PC-9 (cell line): Measurements from ENCODE around the gene ERCC2.

Experiments used
- EZH2 ChIP-seq: fragments of 200-600 bp; sonication (generic); IDR thresholded peaks from 2 replicates; pipeline ENCODE4 v1.8.0; 2017; ENCODE audit warnings: antibody characterized with exemption, low read depth
- TF ChIP-seq, protein P1 (sequence below): fragments of 200-600 bp; sonication (generic); conservative IDR thresholded peaks from 2 replicates; pipeline ENCODE4 v1.6.1; 2017; ENCODE audit warnings: mixed run types, antibody characterized with exemption, mild to moderate bottlenecking, moderate library complexity

DNA sequence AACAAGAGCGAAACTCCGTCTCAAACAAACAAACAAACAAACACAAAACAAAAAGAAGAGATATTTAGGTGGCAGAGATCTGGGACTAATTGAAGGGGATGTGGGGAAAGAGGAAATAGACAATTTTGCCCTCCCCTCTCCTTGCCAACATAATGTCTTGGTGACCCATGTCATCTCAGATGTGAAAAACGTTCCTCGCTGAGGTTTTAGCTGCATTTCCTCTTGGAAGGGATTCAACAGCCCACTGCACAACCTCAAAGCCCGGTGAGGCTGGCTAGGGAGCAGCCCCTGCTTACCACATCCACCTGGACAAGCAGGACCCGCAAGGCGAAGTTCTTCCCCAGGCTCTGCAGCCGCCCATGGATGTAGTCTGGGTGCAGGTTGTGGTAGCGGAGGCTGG is 48.4 kb upstream of the ERCC2 start:
- TF ChIP-seq, protein P1, sequence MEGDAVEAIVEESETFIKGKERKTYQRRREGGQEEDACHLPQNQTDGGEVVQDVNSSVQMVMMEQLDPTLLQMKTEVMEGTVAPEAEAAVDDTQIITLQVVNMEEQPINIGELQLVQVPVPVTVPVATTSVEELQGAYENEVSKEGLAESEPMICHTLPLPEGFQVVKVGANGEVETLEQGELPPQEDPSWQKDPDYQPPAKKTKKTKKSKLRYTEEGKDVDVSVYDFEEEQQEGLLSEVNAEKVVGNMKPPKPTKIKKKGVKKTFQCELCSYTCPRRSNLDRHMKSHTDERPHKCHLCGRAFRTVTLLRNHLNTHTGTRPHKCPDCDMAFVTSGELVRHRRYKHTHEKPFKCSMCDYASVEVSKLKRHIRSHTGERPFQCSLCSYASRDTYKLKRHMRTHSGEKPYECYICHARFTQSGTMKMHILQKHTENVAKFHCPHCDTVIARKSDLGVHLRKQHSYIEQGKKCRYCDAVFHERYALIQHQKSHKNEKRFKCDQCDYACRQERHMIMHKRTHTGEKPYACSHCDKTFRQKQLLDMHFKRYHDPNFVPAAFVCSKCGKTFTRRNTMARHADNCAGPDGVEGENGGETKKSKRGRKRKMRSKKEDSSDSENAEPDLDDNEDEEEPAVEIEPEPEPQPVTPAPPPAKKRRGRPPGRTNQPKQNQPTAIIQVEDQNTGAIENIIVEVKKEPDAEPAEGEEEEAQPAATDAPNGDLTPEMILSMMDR = no peak
- no peak for TF ChIP-seq EZH2
